SK-N-SH (cell line): ENCODE data around the gene PXYLP1. TPM values are rescaled to one million over a fixed set of nuclear protein-coding genes. Genes with fewer than 3 reads are reported as not detected.

Experiments
- CTCF ChIA-PET: fragments of 300-600, 350-600 bp; formaldehyde crosslinking; extraction: SDS; loops from one replicate; lab custom pipeline; 2021; lab: Yijun Ruan, JAX
- POLR2A ChIA-PET: fragments of 350-600 bp; sonication (Branson Sonifier 250); formaldehyde crosslinking; extraction: SDS; loops from one replicate; lab custom pipeline; 2020; ENCODE audit warnings: antibody characterized with exemption, inconsistent platforms; lab: Yijun Ruan, JAX
- DNase-seq: peaks from one replicate; pipeline ENCODE4 v3.0.0; 2012
- H2AFZ ChIP-seq: fragments of 200-600 bp; sonication (generic); 2 replicates; pipeline ENCODE4 v1.8.1; 2016; ENCODE audit warnings: antibody characterized with exemption, mild to moderate bottlenecking, low read depth
- H3F3A ChIP-seq: fragments of 200-600 bp; sonication (generic); replicated peaks from 2 replicates; pipeline ENCODE3; 2016; ENCODE audit warnings: antibody characterized with exemption, mild to moderate bottlenecking; ENCODE audit not compliant: insufficient read depth
- H3K27ac ChIP-seq, 2 experiments: fragments of 200-500 bp in 1 of 2; fragments of 200-600 bp in 1 of 2; sonication (Bioruptor generic) in 1 of 2; sonication (generic), shearing (Covaris generic) in 1 of 2; 2 replicates each; pipeline versions ENCODE4 v1.5.1 to v1.6.1; 2014 to 2016; ENCODE audit warnings: low read depth in 2 of 2, inconsistent platforms in 1 of 2, low read length in 1 of 2, mild to moderate bottlenecking in 1 of 2, mixed read lengths in 1 of 2
- H3K27me3 ChIP-seq: fragments of 200-600 bp; sonication (generic), shearing (Covaris generic); 2 replicates; pipeline ENCODE4 v1.6.1; 2016; ENCODE audit warnings: mixed run types; ENCODE audit not compliant: insufficient read depth
- H3K36me3 ChIP-seq, 2 experiments: fragments of 200-500 bp in 1 of 2; fragments of 200-600 bp in 1 of 2; sonication (Bioruptor generic) in 1 of 2; sonication (generic) in 1 of 2; replicated peaks in 1 of 2; 2 replicates each; pipeline versions ENCODE3 to v1.5.1; 2014 to 2016; ENCODE audit warnings: low read length in 1 of 2, mild to moderate bottlenecking in 1 of 2; ENCODE audit not compliant: insufficient read depth in 2 of 2, control insufficient read depth in 1 of 2
- H3K4me1 ChIP-seq, 2 experiments: fragments of 200-500 bp in 1 of 2; fragments of 200-600 bp in 1 of 2; sonication (Bioruptor generic) in 1 of 2; sonication (generic), shearing (Covaris generic) in 1 of 2; 2 replicates each; pipeline versions ENCODE4 v1.5.1 to v1.6.1; 2014 to 2016; ENCODE audit warnings: low read depth in 1 of 2, low read length in 1 of 2, mixed run types in 1 of 2; ENCODE audit not compliant: insufficient read depth in 2 of 2, control insufficient read depth in 1 of 2
- H3K4me2 ChIP-seq: fragments of 200-600 bp; sonication (generic), shearing (Covaris generic); 2 replicates; pipeline ENCODE4 v1.6.1; 2017; ENCODE audit warnings: mixed run types
- H3K4me3 ChIP-seq, 2 experiments: fragments of 200-500 bp in 1 of 2; fragments of 200-600 bp in 1 of 2; sonication (Bioruptor generic) in 1 of 2; sonication (generic), shearing (Covaris generic) in 1 of 2; 2 replicates each; pipeline versions ENCODE4 v1.5.1 to v1.8.1; 2014 to 2016; ENCODE audit warnings: low read depth in 2 of 2, inconsistent platforms in 1 of 2, low read length in 1 of 2, mild to moderate bottlenecking in 1 of 2, mixed read lengths in 1 of 2, moderate library complexity in 1 of 2
- H3K79me2 ChIP-seq: fragments of 200-600 bp; sonication (generic); 2 replicates; pipeline ENCODE4 v1.8.1; 2017; ENCODE audit warnings: mild to moderate bottlenecking; ENCODE audit not compliant: insufficient read depth
- H3K9ac ChIP-seq: fragments of 200-600 bp; sonication (generic); 2 replicates; pipeline ENCODE4 v1.6.1; 2017; ENCODE audit warnings: mixed run types
- H3K9me2 ChIP-seq: fragments of 200-600 bp; sonication (generic); 2 replicates; pipeline ENCODE4 v1.6.1; 2017; ENCODE audit warnings: mixed run types
- H3K9me3 ChIP-seq: fragments of 200-600 bp; sonication (generic); 2 replicates; pipeline ENCODE4 v1.6.1; 2017; ENCODE audit warnings: mixed run types, mild to moderate bottlenecking, moderate library complexity
- H4K20me1 ChIP-seq: fragments of 200-600 bp; sonication (generic); 2 replicates; pipeline ENCODE4 v1.6.1; 2017; ENCODE audit warnings: mild to moderate bottlenecking, mixed run types; ENCODE audit not compliant: insufficient read depth
- CTCF ChIP-seq: fragments of 200-600 bp; sonication (generic); IDR thresholded peaks from 2 replicates; pipeline ENCODE4 v1.6.1; 2017; ENCODE audit warnings: antibody characterized with exemption, mild to moderate bottlenecking, moderate library complexity
- EP300 ChIP-seq, 2 experiments: IDR thresholded peaks; 2 replicates each; pipeline versions ENCODE4 v1.4.0 to v1.6.1; 2012; ENCODE audit warnings: borderline replicate concordance in 1 of 2, low read depth in 1 of 2, low read length in 1 of 2
- FOXJ3 ChIP-seq: sonication (generic); formaldehyde crosslinking; IDR thresholded peaks from 2 replicates; pipeline ENCODE4 v1.5.1; 2020; ENCODE audit warnings: mild to moderate bottlenecking, missing genetic modification reagents
- FOXM1 ChIP-seq: IDR thresholded peaks from 2 replicates; pipeline ENCODE4 v1.4.0; 2012; ENCODE audit warnings: low read depth, mild to moderate bottlenecking
- IRF3 ChIP-seq: fragments of 150-350 bp; IDR thresholded peaks from 2 replicates; pipeline ENCODE4 v1.6.1; 2016; ENCODE audit warnings: mild to moderate bottlenecking, low read depth, low read length
- RAD21 ChIP-seq: IDR thresholded peaks from 2 replicates; pipeline ENCODE4 v1.6.1; 2012; ENCODE audit warnings: mild to moderate bottlenecking, low read length
- RFX5 ChIP-seq: IDR thresholded peaks from 2 replicates; pipeline ENCODE4 v1.6.1; 2012; ENCODE audit warnings: mild to moderate bottlenecking, improper control_type of control experiment, low read length
- SIN3A ChIP-seq: IDR thresholded peaks from 2 replicates; pipeline ENCODE4 v1.6.1; 2012; ENCODE audit warnings: low read depth, mild to moderate bottlenecking, low read length, moderate library complexity, borderline replicate concordance
- YY1 ChIP-seq: IDR thresholded peaks from 2 replicates; pipeline ENCODE4 v1.4.0; 2012; ENCODE audit warnings: low read depth, mild to moderate bottlenecking
- ZBTB33 ChIP-seq: IDR thresholded peaks from 2 replicates; pipeline ENCODE4 v1.4.0; 2012; ENCODE audit warnings: low read depth, borderline replicate concordance
- WGBS: methylation state at CpG from one replicate; pipeline ENCODE4 v1.1.6; 2017; ENCODE audit warnings: low lambda C conversion rate; 5-methylcytosine and 5-hydroxymethylcytosine counted together
- polyA plus RNA-seq, 3 experiments: library from polyadenylated mRNA; depleted of rRNA; stranded (reverse); fragments of >200 nt; gene quantifications; 2 replicates each; pipeline ENCODE4 v1.2.3, GENCODE V29; 2012

PXYLP1 gene
- polyA plus RNA-seq, 1 of the 3 experiments (the other 2 are of a cell fraction): 8.6 TPM

GRCh38 chr3:141308588-141309218 lies 77.1 kb downstream of the PXYLP1 start:
- CTCF ChIA-PET: interaction anchor here (0.5 to 2.4 kb wide), 7 partner anchors 30 to 819 kb away, joined by 3 to 10 read pairs (median 4); no protein-coding TSS in a partner anchor
- H3K9me2 ChIP-seq: no peaks in the 10 kb centered on the region
- no peaks in the 10 kb centered on the region for H3K79me2 ChIP-seq
- peak; percentile 33 for DNase-seq
- H3K27ac ChIP-seq: no peak overlapping the region
- H4K20me1 ChIP-seq: no peaks in the 10 kb centered on the region
- TF ChIP-seq RAD21: 0 out of 2 replicates have a peak, but pooled peaks have one; percentile 17
- no peak for TF ChIP-seq IRF3
- no peak for TF ChIP-seq FOXM1
- TF ChIP-seq CTCF: peak; percentile 24; the same call in 1 of the 2 replicates
- H3F3A ChIP-seq: no peaks in the 10 kb centered on the region
- H3K27me3 ChIP-seq: no peaks in the 10 kb centered on the region
- H2AFZ ChIP-seq: no peak overlapping the region
- 85% methylated on average over 12 of the region's 13 CpGs for WGBS
- H3K4me1 ChIP-seq: peaks cover 0 to 15% of the 10 kb centered on the region in 2 experiments; a peak in 2 of 4 replicates
- H3K9me3 ChIP-seq: no peaks in the 10 kb centered on the region
- H3K36me3 ChIP-seq: no peaks in the 10 kb centered on the region
- H3K4me2 ChIP-seq: no peak overlapping the region
- H3K4me3 ChIP-seq: no peak overlapping the region
- no peak overlapping the region for H3K9ac ChIP-seq
- POLR2A ChIA-PET: no interaction called here

DNA sequence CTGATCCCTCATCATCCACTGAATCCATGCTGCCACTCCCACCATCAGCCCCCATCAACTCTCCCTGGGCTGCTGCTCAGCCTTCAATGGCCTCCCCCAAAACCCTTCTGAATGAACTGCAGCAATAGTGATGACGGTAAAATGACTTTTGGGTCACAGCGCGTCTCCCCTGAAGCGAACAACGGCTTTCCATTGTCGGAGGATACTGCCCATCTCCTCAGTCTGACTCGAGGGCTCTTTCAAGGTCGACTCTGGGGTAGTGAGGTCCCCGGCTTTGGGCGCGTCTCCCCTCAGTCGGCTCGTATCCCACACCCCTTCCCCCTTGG lies 79.5 kb downstream of the PXYLP1 start:
- H3F3A ChIP-seq: no peaks in the 10 kb centered on the region
- peak overlapping the region; percentile 73 to 77 for H3K4me3 ChIP-seq
- POLR2A ChIA-PET: interaction anchor here (0.8 to 1.6 kb wide), 5 partner anchors 74 to 176 kb away, joined by 3 to 8 read pairs (median 5); partner anchors contain the start of gene RASA2
- CTCF ChIA-PET: interaction anchor here (0.6 to 3.1 kb wide), 42 partner anchors 8 to 564 kb away, joined by 3 to 40 read pairs (median 5); partner anchors contain the start of gene PXYLP1
- peak overlapping the region; percentile 81 for H2AFZ ChIP-seq
- H3K36me3 ChIP-seq: no peaks in the 10 kb centered on the region
- no peaks in the 10 kb centered on the region for H4K20me1 ChIP-seq
- DNase-seq: peak; percentile 39
- peak overlapping the region; percentile 68 for H3K9ac ChIP-seq
- WGBS: 10% methylated on average over 12 of the region's 13 CpGs
- no peaks in the 10 kb centered on the region for H3K9me2 ChIP-seq
- H3K4me2 ChIP-seq: peak overlapping the region; percentile 86
- H3K79me2 ChIP-seq: no peaks in the 10 kb centered on the region
- no peaks in the 10 kb centered on the region for H3K27me3 ChIP-seq
- H3K4me1 ChIP-seq: peaks cover 0 to 15% of the 10 kb centered on the region in 2 experiments; a peak in 2 of 4 replicates
- no peaks in the 10 kb centered on the region for H3K9me3 ChIP-seq
- TF ChIP-seq FOXJ3: no peak
- TF ChIP-seq SIN3A: no peak
- TF ChIP-seq EP300 (IDR thresholded peaks at IDR 0.05; ENCODE audit: borderline replicate concordance in 1 of 2, low read depth in 1 of 2, low read length in 1 of 2): no peak
- TF ChIP-seq ZBTB33: no peak
- TF ChIP-seq RFX5: no peak
- no peak for TF ChIP-seq FOXM1
- no peak for TF ChIP-seq YY1
- peak overlapping the region; percentile 44 to 70; a peak in 3 of 4 replicates for H3K27ac ChIP-seq
